Measurements from ENCODE around the gene ZP1.
"Not testable (repeated sequence)": the region's sequence is repeated elsewhere in the genome, so short reads cannot be mapped to it uniquely, and the experiment has no call there.

Gene ZP1

DNA sequence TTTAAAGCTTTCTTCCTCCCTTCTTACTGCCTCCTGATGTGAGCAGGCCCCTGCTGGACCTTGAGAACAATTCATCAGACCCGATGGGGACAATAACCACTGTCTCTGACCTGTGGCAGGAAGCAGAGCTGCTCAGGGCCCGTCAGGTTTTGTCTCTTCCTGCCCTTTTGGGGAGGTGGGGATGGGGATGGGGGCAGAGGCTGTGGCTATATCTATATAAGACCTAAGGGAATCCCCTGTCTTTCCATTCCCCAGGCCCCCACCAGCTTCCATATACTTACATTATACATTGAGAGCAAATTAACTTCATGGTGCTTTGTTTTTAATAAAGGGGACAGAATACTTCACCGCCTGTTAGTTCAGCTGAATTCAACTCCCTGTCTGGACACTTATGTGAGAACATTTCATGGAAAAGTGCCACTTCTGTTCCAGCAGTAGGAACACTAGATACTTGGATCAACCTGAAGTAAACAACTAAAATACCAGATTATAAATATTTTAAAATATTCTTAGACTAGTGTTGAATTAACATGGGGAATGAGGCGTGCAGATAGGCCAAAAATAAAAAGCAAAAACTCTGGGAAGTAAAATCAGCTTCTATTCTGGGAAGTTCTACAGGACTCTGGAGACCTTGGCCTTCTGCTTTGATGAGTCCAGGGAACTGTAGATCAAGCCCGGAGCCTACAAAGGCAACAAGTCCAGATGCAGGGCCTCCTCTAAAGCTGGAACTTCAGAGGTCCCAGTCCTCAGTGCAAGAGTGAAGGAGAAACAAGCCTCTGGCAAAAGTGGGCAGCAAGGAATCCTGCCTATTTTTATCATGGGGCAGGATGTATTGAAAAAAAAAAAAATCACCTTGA lies 11.1 kb downstream of the ZP1 start:
- DNase-seq = no peak

- DNase-seq = no peak
These were observed 11.8 kb downstream of the ZP1 start for GRCh38 chr11:60879104-60879503.

- no peak for DNase-seq
These were observed 12.7 kb downstream of the ZP1 start for GRCh38 chr11:60879971-60880588.

DNA sequence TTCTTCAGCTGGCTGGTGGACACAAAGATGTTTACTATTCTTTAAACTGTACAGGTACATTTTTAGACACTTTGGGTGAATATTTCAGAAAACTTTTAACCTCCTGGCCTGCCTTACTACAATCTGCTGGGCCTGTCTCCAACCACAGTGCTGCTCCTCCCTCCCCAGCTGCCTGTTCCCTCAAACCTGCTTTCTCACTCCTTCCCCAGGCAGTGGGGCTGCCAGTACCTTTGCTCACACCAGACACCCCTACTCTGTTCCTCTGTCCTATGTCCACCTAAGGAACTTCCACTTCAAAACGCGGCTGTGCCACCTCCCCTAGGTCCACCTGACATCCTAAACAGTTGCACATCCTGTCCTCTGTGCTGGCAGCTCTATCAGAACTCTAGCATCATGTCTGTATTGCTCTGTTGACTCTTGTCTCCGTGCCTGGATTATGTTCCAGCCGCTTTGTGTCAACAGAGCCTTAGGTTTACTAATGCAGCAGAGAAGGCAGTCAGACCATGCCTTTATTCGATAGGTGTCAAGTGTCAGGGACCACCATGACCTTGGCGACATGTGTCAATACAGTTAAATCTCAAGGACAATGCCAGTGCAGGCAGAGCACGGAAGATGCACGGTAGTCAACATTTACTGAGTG lies 13.4 kb downstream of the ZP1 start:
- no peak for DNase-seq

- peak; percentile 51 for DNase-seq
These were observed 20.2 kb downstream of the ZP1 start for GRCh38 chr11:60887556-60887955.

DNA sequence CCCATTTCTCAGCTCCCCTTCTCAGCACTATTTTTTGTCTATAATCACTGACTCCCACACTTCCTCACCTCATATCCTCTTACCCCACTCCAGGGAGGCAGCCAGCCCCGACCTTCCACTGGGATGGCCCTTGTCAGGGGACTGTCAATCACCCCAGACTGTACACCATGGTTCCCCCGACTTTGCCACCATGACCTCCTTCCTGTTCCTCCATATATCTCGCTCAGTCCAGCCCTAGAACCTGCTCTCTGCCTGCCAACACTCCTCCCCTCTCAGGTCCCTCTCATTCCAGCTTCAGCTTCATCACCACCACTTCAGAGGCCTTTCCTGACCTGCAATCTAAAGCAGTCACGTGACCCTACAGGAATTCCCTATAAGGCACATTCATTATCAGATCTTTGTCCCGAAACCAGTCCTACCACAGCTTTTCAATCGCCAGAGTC lies 22.5 kb downstream of the ZP1 start:
- no peak for DNase-seq

GRCh38 chr11:60890696-60891095 lies 23.4 kb downstream of the ZP1 start:
- no peak for DNase-seq

- DNase-seq = no peak
These were observed 23.9 kb downstream of the ZP1 start for GRCh38 chr11:60891103-60891741.

- DNase-seq = no peak
These were observed 28.3 kb downstream of the ZP1 start for GRCh38 chr11:60895687-60896086.

DNA sequence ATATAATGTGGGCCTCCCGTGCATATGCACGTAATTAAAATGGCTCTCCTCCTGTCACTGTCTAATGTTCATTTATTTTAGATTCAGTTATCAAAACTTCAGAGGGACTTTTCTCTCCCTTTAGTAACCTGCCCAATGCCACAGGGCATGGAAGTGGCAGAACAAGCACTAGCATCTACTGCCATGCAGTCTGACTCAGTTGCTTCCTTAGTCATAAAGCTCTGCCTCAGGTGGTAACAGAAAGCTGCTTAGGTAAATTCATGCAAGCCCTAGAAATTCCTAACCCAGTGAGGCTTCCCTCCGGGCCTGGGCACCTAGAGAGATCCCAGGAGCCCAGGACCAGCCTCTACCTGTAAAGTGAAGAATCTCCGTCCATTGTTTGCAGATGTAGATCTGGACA lies 30.2 kb downstream of the ZP1 start:
- DNase-seq = no peak

GRCh38 chr11:60899046-60899936 lies 31.9 kb downstream of the ZP1 start:
- peak; percentile 64 for DNase-seq

DNA sequence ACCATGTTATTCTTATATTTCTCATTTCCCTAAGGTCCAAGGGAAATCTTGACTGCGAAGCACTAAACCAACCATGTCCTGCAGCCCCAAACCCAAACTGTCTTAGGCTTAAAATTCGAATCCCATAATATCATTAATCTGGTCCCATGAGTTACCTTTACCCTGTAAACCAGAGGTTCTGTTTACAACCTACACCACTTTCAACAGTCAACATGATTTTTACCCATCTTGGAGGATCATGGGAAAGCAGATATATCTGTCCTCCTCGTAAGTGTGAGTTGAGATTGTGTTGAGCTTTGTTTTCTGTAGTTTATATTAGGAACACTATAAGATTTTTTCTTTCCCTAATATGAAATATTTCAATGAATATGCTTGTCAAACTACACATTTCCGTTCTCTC lies 32.6 kb downstream of the ZP1 start:
- no peak for DNase-seq

DNA sequence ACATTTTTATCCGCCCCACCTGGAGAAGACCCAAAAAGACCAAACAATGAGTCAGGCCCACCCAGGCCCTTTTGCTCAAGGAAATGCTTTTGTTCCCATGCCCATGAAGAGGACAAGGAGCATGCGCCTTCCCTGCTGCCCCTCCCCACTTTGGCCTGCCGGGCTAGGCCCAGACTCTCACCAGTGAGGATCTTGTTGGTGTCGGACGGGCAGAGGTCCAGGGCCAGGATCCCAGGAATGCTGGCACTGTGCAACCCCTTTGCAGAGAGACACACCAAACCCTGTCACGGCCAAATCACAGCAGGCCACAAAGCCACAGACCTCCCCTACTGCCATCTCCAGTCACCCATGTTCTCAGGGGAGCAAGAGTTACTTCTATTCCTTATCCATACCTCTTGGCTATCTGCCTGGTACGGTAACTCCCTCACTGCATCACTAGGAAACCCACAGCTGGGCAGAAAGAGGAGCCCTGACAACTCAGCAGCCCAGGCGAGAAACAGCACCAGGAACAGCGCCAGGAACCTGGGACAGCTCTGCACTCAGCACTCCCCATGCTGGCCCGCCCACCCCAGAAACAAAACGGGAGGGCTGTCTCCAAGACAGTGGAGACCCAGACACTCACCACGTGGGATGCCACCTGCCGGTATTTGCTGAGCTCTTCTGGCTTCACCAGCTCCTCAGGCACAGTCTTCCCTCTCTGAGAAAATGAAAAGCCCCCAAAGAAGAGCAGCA lies 33.5 kb downstream of the ZP1 start:
- no peak for DNase-seq

GRCh38 chr11:60902625-60903024 lies 35.3 kb downstream of the ZP1 start:
- no peak for DNase-seq

DNA sequence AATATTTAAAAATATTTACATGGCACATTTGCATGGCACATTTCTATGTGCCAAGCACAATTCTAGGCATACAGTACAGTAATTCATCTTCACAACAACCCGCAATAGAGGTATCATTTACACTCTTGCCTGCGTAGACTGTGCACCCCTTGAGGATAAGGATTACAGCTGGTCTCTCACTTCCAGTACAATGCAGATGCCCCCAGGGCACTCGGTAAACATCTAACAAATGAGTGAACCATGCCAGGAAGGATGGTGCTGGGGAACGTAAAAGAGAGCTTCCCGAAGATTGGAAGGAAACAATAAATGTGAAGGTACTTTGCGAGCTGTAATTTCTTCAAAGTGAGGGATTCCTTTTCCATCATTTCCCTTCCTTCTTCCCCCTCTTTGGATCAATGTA lies 37.7 kb downstream of the ZP1 start:
- no peak for DNase-seq

GRCh38 chr11:60905551-60906113 lies 38.3 kb downstream of the ZP1 start:
- DNase-seq = no peak

- DNase-seq = peak; percentile 96
These were observed 39.0 kb downstream of the ZP1 start, which contains the start of gene PRPF19 for GRCh38 chr11:60906132-60906972. PRPF19 (minus strand) TSS chr11:60906585; CDS start chr11:60906382, 203 bp downstream.

DNA sequence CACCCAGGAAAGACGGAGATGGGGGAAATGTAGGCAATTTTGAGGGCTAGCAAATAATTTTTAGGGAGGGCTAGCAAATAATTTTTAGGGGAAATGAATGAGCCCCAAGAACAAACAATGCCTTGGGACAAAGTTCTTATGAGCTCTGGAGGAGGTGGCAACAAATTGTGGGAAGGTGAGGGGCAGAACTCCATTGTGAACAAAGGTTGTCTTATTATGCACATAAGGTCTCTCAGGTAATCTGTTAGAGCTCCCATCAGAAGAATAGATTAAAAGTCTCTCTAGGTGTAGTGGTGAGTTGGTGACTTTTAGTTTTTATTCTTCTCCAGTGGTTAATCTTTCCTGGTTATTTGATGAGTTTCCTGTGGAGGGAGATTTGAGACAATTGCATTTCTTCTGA lies 41.5 kb downstream of the ZP1 start:
- no peak for DNase-seq

DNA sequence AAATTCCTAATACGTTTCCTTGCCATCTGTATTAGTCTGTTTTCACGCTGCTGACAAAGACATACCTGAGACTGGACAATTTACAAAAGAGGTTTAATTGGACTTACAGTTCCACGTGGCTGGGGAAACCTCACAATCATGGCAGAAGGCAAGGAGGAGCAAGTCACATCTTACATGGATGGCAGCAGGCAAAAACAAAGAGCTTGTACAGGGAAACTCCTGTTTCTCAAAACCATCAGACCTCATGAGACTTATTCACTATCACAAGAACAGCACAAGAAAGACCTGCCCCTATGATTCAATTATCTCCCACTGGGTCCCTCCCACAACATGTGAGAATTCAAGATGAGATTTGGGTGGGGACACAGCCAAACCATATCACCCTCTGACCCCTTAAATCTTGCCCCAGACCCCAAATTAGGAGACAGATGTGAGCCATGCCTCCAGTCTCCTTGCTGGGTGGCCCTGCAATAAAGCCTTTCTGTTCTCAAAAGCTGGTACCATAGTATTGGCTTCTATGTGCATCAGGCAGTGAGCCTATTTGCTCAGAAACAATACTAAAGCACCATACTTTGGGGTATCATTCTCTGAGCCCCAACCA lies 42.4 kb downstream of the ZP1 start:
- DNase-seq = not testable (repeated sequence)
